Kidney (tissue), 14 donors: ENCODE results near the gene DAZAP2. TPM values are rescaled to one million over a fixed set of nuclear protein-coding genes. Genes with fewer than 3 reads are reported as not detected.

Source experiments
- DNase-seq, 5 donors: peaks; one replicate each; pipeline ENCODE4 v3.0.0-alpha.2; 2013 to 2020
- FAIRE-seq: peaks from 2 replicates; lab custom pipeline; 2012; peaks lifted over from hg19 to GRCh38; lab: Jason Lieb, UNC
- H3K27ac ChIP-seq, 2 donors: one replicate each; pipeline ENCODE4 v1.7.0; 2013; ENCODE audit warnings: low read depth in 2 of 2, low read length in 2 of 2, inconsistent platforms in 1 of 2
- H3K27me3 ChIP-seq: one replicate; pipeline ENCODE4 v1.7.1; 2013; ENCODE audit warnings: low read length, inconsistent platforms; ENCODE audit not compliant: control insufficient read depth, insufficient read depth
- H3K36me3 ChIP-seq, 3 donors: one replicate each; pipeline versions ENCODE4 v1.7.0 to v1.7.1; 2013; ENCODE audit warnings: low read length in 3 of 3, control low read depth in 1 of 3, inconsistent platforms in 1 of 3; ENCODE audit not compliant: insufficient read depth in 3 of 3, control insufficient read depth in 2 of 3
- H3K4me1 ChIP-seq, 3 donors: one replicate each; pipeline versions ENCODE4 v1.7.0 to v1.7.1; 2013; ENCODE audit warnings: low read length in 3 of 3, inconsistent platforms in 1 of 3, low read depth in 1 of 3; ENCODE audit not compliant: control insufficient read depth in 2 of 3, insufficient read depth in 2 of 3
- H3K4me3 ChIP-seq, 3 donors: one replicate each; pipeline versions ENCODE4 v1.7.0 to v1.8.1; 2013; ENCODE audit warnings: low read length in 3 of 3, control low read depth in 1 of 3, inconsistent platforms in 1 of 3
- H3K9ac ChIP-seq, 3 donors: one replicate each; pipeline versions ENCODE4 v1.7.0 to v1.7.1; 2013; ENCODE audit warnings: low read length in 3 of 3, control low read depth in 1 of 3, inconsistent platforms in 1 of 3
- H3K9me3 ChIP-seq, 3 donors: one replicate each; pipeline versions ENCODE4 v1.7.0 to v1.7.1; 2013; ENCODE audit warnings: low read length in 3 of 3, control low read depth in 1 of 3, inconsistent platforms in 1 of 3; ENCODE audit not compliant: control insufficient read depth in 2 of 3, insufficient read depth in 1 of 3
- intact Hi-C: fragments of 100-400 bp; cut with DNase I; formaldehyde crosslinking; loops from one replicate; pipeline ENCODE4 v1.11.1; 2022
- polyA plus RNA-seq: library from polyadenylated mRNA; stranded (reverse); fragments of 350-450 nt; fragmentation: Illumina TruSeq; extraction: RNeasy Lipid Tissue Mini Kit (QIAGEN cat#74804); gene quantifications from one replicate; pipeline ENCODE4 v1.2.3, GENCODE V29; 2014; ENCODE audit warnings: low read depth, low replicate concordance; ENCODE audit not compliant: insufficient read depth
- total RNA-seq: library from RNA; stranded (reverse); fragmentation: NEBNext Ultra II Directional; extraction: Animal tissue kit (Norgen Biotek cat#: 25700); gene quantifications from one replicate; pipeline ENCODE4 v1.2.1, GENCODE V29; 2021
- TF ChIP-seq, protein P1 (sequence below): IDR thresholded peaks from 3 replicates; pipeline ENCODE4 v1.5.1; 2012; ENCODE audit warnings: mild to moderate bottlenecking, moderate library complexity, borderline replicate concordance; ENCODE audit not compliant: insufficient read depth; ENCODE audit errors: extremely low read depth
- donor health status: control.
- donor health status: control.
- donor health status: control.
- donor health status: control.
- donor health status: control.
- donor health status: DM: yes; HTN: yes; CAD: no.
- donor health status: Normal renal cell carcinoma (clear cell type).

DAZAP2 gene
- total and polyA plus RNA-seq, 2 donors from 2014 or later: 319 to 363 TPM

DNA sequence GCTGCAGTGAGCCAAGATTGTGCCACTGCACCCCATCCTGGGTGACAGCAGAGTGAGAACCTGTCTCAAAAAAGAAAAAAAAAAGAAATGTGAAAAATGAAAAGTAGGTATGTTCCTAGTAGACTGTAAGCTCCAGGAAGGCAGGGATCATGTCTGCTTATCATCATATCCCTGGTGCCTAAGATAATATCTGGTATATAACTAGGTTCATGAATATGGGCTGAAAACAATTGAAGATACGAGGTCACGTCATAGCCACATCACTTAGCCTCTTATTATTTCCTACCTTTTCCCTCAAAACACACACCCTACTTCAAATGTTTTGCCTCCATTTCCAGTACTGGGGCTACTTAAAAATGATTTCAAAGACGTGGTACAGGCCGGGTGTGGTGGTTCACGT lies 23.7 kb upstream of the DAZAP2 start:
- TF ChIP-seq, protein P1, sequence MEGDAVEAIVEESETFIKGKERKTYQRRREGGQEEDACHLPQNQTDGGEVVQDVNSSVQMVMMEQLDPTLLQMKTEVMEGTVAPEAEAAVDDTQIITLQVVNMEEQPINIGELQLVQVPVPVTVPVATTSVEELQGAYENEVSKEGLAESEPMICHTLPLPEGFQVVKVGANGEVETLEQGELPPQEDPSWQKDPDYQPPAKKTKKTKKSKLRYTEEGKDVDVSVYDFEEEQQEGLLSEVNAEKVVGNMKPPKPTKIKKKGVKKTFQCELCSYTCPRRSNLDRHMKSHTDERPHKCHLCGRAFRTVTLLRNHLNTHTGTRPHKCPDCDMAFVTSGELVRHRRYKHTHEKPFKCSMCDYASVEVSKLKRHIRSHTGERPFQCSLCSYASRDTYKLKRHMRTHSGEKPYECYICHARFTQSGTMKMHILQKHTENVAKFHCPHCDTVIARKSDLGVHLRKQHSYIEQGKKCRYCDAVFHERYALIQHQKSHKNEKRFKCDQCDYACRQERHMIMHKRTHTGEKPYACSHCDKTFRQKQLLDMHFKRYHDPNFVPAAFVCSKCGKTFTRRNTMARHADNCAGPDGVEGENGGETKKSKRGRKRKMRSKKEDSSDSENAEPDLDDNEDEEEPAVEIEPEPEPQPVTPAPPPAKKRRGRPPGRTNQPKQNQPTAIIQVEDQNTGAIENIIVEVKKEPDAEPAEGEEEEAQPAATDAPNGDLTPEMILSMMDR: no peak
- no peak for FAIRE-seq
- Histone ChIP-seq H3K27ac (no peak overlapping the region), H3K36me3 (no peaks in the 10 kb centered on the region), H3K4me1 (peaks cover 2 to 18% (median 7%) of the 10 kb centered on the region in 3 donors), H3K9me3 (no peaks in the 10 kb centered on the region), H3K4me3 (no peak overlapping the region), H3K27me3 (no peaks in the 10 kb centered on the region), H3K9ac (no peak overlapping the region)
- intact Hi-C loops: no loop called here
- DNase-seq: no peak

DNA sequence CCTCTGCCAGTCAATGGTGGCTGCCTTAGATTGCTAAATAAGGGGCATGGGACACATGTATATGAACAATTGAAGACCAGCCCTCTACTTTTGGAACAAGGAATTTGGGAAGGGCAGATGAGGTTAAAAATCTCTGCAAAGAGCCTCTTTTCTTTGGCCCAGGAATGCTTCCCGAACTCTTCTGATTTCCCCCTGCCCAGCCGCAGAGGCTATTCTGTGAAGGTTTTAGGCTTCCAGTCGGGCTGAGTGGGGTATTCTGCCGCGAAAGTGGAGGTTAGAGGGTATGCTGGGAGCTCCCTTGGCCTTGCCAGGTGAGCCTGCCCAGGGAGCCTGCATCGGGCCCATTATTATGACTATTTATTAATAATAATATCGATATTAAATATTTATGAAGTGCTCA lies 22.0 kb upstream of the DAZAP2 start:
- H3K9ac ChIP-seq: peak overlapping the region in 2 of 3 donors; percentile 75 to 77
- DNase-seq: no peak
- H3K36me3 ChIP-seq: no peaks in the 10 kb centered on the region
- no peak for FAIRE-seq
- intact Hi-C loops: no loop called here
- TF ChIP-seq, protein P1: no peak
- H3K4me3 ChIP-seq: peak overlapping the region in 2 of 3 donors; percentile 61 to 70
- peak overlapping the region; percentile 63 to 95 for H3K27ac ChIP-seq
- H3K27me3 ChIP-seq: no peaks in the 10 kb centered on the region
- H3K4me1 ChIP-seq: peaks cover 2 to 18% (median 7%) of the 10 kb centered on the region in 3 donors
- no peaks in the 10 kb centered on the region for H3K9me3 ChIP-seq

DNA sequence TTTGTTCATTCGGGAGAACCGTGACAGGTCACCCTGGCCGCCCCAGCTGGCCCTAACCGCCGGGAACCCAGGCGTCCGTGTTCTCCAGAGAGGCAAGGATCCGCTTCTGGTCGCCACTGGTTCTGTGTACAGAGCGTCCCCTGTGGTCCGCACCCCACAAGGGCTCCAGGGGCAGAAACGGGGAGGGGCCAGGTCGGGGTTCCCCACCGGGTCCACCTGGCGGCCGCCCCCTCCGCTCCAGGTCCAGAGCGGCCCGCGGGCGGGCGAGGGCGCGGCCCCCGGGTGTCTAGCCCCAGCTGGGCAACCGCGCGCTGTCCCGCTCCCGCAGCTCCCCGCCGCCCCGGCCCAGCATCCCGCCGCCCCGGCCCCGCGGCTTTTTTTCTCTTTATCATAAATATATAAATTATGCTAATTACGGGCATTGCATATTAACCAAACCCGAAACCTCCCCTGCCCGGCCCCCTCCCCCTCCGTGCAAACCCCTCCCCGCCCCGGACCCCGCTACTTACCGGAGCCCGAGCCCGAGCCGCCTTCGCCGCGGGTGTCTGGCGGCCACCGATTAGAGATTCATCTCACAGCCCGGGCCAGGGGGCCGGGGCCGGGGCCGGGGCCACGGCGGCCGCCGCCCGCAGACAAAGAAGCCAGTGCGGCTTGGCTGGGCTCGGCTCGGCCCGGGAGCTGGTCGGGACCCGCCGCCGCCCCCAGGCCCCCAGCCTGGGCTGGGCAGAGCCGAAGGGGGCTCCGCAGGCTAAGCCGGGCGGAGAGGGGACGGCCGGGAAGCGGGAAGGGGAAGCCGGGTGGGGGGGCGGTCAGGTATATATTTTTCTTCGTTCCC lies 21.3 kb upstream of the DAZAP2 start:
- TF ChIP-seq, protein P1: peak; percentile 14
- FAIRE-seq: no peak
- Histone ChIP-seq H3K4me1 (peaks cover 2 to 18% (median 8%) of the 10 kb centered on the region in 3 donors), H3K9ac (peak overlapping the region in 2 of 3 donors; percentile 75 to 77), H3K9me3 (no peaks in the 10 kb centered on the region), H3K4me3 (peak overlapping the region in 2 of 3 donors; percentile 61 to 86), H3K36me3 (no peaks in the 10 kb centered on the region), H3K27ac (peak overlapping the region; percentile 91 to 95), H3K27me3 (no peaks in the 10 kb centered on the region)
- intact Hi-C loops: no loop called here
- DNase-seq: peak; percentile 43 to 90 (median 79)
